Measurements from ENCODE around the gene LGALS7B. TPM values are rescaled to one million over a fixed set of nuclear protein-coding genes. Genes with fewer than 3 reads are reported as not detected.

Gene LGALS7B
- total RNA-seq, 2 donors from 2014 or later = 2.0 TPM; not detected in 1

DNA sequence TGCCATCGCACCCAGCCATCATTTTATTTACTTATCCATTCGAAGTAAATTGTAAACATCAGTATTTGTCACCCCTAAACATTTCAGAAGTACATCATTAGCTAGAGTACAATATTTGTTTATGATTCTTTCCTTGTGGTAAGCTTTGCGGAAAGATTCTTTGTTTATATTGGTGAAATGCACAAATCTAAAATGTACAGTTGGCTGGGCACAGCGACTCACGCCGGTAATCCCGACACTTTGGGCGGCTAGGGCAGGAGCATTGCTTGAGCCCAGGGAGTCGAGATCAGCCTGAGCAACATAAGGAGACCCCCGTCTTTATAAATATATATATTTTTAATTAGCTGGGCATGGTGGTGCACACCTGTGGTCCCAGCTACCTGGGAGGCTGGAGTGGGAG lies 10.1 kb downstream of the LGALS7B start:
- DNase-seq (ENCODE audit: low spot score) (no peak), ATAC-seq (ENCODE audit: insufficient number of reproducible peaks, low FRiP score, low read depth) (no peak)
- no peak overlapping the region for H3K27ac ChIP-seq
- no peaks in the 10 kb centered on the region for H3K27me3 ChIP-seq (replicated peaks; ENCODE audit: insufficient read depth)
- TF ChIP-seq, protein P1, sequence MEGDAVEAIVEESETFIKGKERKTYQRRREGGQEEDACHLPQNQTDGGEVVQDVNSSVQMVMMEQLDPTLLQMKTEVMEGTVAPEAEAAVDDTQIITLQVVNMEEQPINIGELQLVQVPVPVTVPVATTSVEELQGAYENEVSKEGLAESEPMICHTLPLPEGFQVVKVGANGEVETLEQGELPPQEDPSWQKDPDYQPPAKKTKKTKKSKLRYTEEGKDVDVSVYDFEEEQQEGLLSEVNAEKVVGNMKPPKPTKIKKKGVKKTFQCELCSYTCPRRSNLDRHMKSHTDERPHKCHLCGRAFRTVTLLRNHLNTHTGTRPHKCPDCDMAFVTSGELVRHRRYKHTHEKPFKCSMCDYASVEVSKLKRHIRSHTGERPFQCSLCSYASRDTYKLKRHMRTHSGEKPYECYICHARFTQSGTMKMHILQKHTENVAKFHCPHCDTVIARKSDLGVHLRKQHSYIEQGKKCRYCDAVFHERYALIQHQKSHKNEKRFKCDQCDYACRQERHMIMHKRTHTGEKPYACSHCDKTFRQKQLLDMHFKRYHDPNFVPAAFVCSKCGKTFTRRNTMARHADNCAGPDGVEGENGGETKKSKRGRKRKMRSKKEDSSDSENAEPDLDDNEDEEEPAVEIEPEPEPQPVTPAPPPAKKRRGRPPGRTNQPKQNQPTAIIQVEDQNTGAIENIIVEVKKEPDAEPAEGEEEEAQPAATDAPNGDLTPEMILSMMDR (IDR thresholded peaks at IDR 0.05) = no peak
- H3K36me3 ChIP-seq = no peaks in the 10 kb centered on the region
- H3K9me3 ChIP-seq = no peaks in the 10 kb centered on the region
- H3K4me1 ChIP-seq (ENCODE audit: control insufficient read depth in 1 of 2, low read depth in 2 of 2) = no peaks in the 10 kb centered on the region
- H3K4me3 ChIP-seq = no peak overlapping the region

GRCh38 chr19:38800577-38801347 lies 11.8 kb downstream of the LGALS7B start:
- H3K4me1 ChIP-seq (ENCODE audit: control insufficient read depth in 1 of 2, low read depth in 2 of 2) = no peaks in the 10 kb centered on the region
- no peaks in the 10 kb centered on the region for H3K9me3 ChIP-seq
- no peak overlapping the region for H3K4me3 ChIP-seq
- H3K36me3 ChIP-seq = no peaks in the 10 kb centered on the region
- no peak overlapping the region for H3K27ac ChIP-seq
- no peaks in the 10 kb centered on the region for H3K27me3 ChIP-seq (replicated peaks; ENCODE audit: insufficient read depth)
- DNase-seq (ENCODE audit: low spot score) = no peak
- TF ChIP-seq, protein P1 (IDR thresholded peaks at IDR 0.05) = no peak
- ATAC-seq (ENCODE audit: insufficient number of reproducible peaks, low FRiP score, low read depth) = no peak

DNA sequence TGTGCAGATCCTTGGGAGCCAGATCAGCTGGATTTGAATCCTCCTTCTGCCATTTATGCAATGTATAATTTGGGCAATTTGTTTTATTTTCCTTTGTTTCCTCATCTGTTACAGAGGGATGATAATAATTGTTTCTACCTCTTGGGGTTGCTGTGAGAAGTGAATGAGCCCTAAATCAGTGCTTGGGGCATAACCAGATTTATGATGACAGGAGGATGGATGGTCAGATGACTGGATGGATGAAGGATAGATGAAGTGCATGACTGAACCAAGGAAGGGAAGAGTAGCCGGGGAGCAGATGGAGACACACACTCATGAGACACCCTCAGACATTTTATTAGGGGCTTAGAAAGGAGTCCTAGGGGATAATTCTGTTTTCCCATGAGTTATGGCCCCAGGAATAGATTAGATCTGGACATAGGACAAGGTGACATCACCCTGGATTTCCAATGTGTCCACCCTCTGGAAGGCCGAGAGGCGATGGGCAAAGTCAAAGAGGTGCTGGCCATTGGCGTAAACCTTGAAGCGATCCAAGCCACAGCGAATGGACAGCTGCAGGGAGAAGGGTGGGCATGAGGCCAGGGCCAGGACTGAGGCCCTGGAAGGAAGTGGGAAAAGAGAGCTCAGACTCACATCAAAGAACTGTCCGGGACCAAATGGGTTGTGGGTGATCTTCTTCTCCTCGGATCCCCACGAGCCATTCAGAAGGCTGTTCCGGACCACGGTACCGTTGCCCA lies 12.5 kb downstream of the LGALS7B start:
- Histone ChIP-seq H3K27me3 (replicated peaks; ENCODE audit: insufficient read depth) (no peaks in the 10 kb centered on the region), H3K27ac (no peak overlapping the region), H3K36me3 (no peaks in the 10 kb centered on the region), H3K9me3 (no peaks in the 10 kb centered on the region), H3K4me3 (no peak overlapping the region), H3K4me1 (ENCODE audit: control insufficient read depth in 1 of 2, low read depth in 2 of 2) (no peaks in the 10 kb centered on the region)
- ATAC-seq (ENCODE audit: insufficient number of reproducible peaks, low FRiP score, low read depth) = no peak
- DNase-seq (ENCODE audit: low spot score) = no peak
- TF ChIP-seq, protein P1 (IDR thresholded peaks at IDR 0.05) = no peak

DNA sequence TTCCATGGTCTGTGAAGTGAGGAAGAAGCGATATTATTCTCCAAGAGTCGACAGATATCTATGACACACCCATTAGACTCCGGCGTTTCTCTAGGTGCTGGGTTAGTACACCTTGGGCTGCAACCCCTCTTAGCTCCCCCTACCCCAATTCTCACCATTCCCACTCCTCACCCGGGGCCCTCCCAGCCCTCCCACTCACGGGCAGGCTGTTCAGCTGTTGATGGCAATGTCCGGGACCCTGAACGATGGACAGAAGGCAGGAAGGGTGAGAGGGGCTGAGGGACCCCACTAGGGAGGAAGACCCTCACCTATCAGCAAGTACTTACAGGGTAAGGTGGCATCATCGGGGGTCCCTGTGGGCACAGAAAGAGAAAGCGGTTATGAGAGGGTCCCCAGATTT lies 14.5 kb downstream of the LGALS7B start:
- DNase-seq (ENCODE audit: low spot score) (no peak), ATAC-seq (ENCODE audit: insufficient number of reproducible peaks, low FRiP score, low read depth) (no peak)
- TF ChIP-seq, protein P1 (IDR thresholded peaks at IDR 0.05) = no peak
- Histone ChIP-seq H3K27ac (no peak overlapping the region), H3K4me1 (ENCODE audit: control insufficient read depth in 1 of 2, low read depth in 2 of 2) (no peaks in the 10 kb centered on the region), H3K36me3 (no peaks in the 10 kb centered on the region), H3K4me3 (no peak overlapping the region), H3K27me3 (replicated peaks; ENCODE audit: insufficient read depth) (no peaks in the 10 kb centered on the region), H3K9me3 (no peaks in the 10 kb centered on the region)

- TF ChIP-seq, protein P1 (IDR thresholded peaks at IDR 0.05) = no peak
- H3K36me3 ChIP-seq = no peaks in the 10 kb centered on the region
- no peaks in the 10 kb centered on the region for H3K4me1 ChIP-seq (ENCODE audit: control insufficient read depth in 1 of 2, low read depth in 2 of 2)
- no peaks in the 10 kb centered on the region for H3K9me3 ChIP-seq
- H3K27me3 ChIP-seq (replicated peaks; ENCODE audit: insufficient read depth) = no peaks in the 10 kb centered on the region
- no peak overlapping the region for H3K4me3 ChIP-seq
- no peak overlapping the region for H3K27ac ChIP-seq
- no peak for DNase-seq (ENCODE audit: low spot score)
- no peak for ATAC-seq (ENCODE audit: insufficient number of reproducible peaks, low FRiP score, low read depth)
Observed at GRCh38 chr19:38805180-38805579, 16.2 kb downstream of the LGALS7B start.
